ENCODE results near the gene MAPKBP1.

MAPKBP1 gene

GRCh38 chr15:41809526-41810220 lies 35.4 kb downstream of the MAPKBP1 start:
- DNase-seq: no peak

- no peak for DNase-seq
Observed at GRCh38 chr15:41810651-41811431, 36.6 kb downstream of the MAPKBP1 start.

GRCh38 chr15:41811432-41812195 lies 37.3 kb downstream of the MAPKBP1 start:
- peak; percentile 78 to 82 for DNase-seq

GRCh38 chr15:41812820-41813375 lies 38.6 kb downstream of the MAPKBP1 start:
- no peak for DNase-seq

- no peak for DNase-seq
Observed at GRCh38 chr15:41813426-41813825, 39.1 kb downstream of the MAPKBP1 start.

- no peak for DNase-seq
Observed at GRCh38 chr15:41814534-41814933, 40.2 kb downstream of the MAPKBP1 start.

- DNase-seq: no peak
Observed at GRCh38 chr15:41816788-41817187, 42.5 kb downstream of the MAPKBP1 start.

- no peak for DNase-seq
Observed at GRCh38 chr15:41817327-41817726, 43.0 kb downstream of the MAPKBP1 start.

GRCh38 chr15:41817781-41818180 lies 43.5 kb downstream of the MAPKBP1 start:
- DNase-seq: no peak

GRCh38 chr15:41819455-41820050 lies 45.3 kb downstream of the MAPKBP1 start:
- DNase-seq: no peak

- DNase-seq: no peak
Observed at GRCh38 chr15:41820791-41821423, 46.6 kb downstream of the MAPKBP1 start.

- no peak for DNase-seq
Observed at GRCh38 chr15:41821831-41822230, 47.5 kb downstream of the MAPKBP1 start.

- DNase-seq: no peak
Observed at GRCh38 chr15:41822471-41822870, 48.2 kb downstream of the MAPKBP1 start.

GRCh38 chr15:41822957-41823356 lies 48.7 kb downstream of the MAPKBP1 start:
- DNase-seq: no peak

- DNase-seq: no peak
Observed at GRCh38 chr15:41823502-41823901, 49.2 kb downstream of the MAPKBP1 start.

GRCh38 chr15:41824062-41824745 lies 49.9 kb downstream of the MAPKBP1 start:
- DNase-seq: no peak

- DNase-seq: no peak
Observed at GRCh38 chr15:41825145-41825544, 50.9 kb downstream of the MAPKBP1 start.

GRCh38 chr15:41825572-41826535 lies 51.6 kb downstream of the MAPKBP1 start:
- DNase-seq: no peak

GRCh38 chr15:41827290-41827879 lies 53.1 kb downstream of the MAPKBP1 start:
- no peak for DNase-seq

Measured in inflammatory macrophage (primary cell).